B cell (primary cell): ENCODE results near the gene ACP7. TPM values are rescaled to one million over a fixed set of nuclear protein-coding genes. Genes with fewer than 3 reads are reported as not detected.
"Not testable (repeated sequence)": the region's sequence is repeated elsewhere in the genome, so short reads cannot be mapped to it uniquely, and the experiment has no call there.

Experiments
- ATAC-seq: fragments of 200-7000 bp; cut with Tn5 transposase; one replicate; pipeline ENCODE4 v1.10.0; 2021; ENCODE audit warnings: low read depth, mild to moderate bottlenecking, moderate number of reproducible peaks, moderate library complexity
- CTCF ChIA-PET: fragments of 350-600 bp; sonication (Branson Sonifier 250); formaldehyde crosslinking; loops from one replicate; lab custom pipeline; 2021; ENCODE audit warnings: antibody characterized with exemption, inconsistent platforms; lab: Charles Lee
- POLR2A ChIA-PET: fragments of 350-600 bp; sonication (Branson Sonifier 250); formaldehyde crosslinking; loops from one replicate; lab custom pipeline; 2021; ENCODE audit warnings: antibody characterized with exemption; lab: Charles Lee
- DNase-seq: peaks from one replicate; pipeline ENCODE4 v3.0.0; 2013
- H2AFZ ChIP-seq: 2 replicates; pipeline ENCODE4 v1.6.1; 2012; ENCODE audit warnings: mild to moderate bottlenecking, low read depth, low read length; ENCODE audit not compliant: insufficient read depth, poor library complexity, severe bottlenecking
- H3K27ac ChIP-seq, 2 donors: 1 replicate in 1 of 2; 2 replicates in 1 of 2; pipeline ENCODE4 v1.5.1; 2012 to 2013; ENCODE audit warnings: low read length in 2 of 2, mild to moderate bottlenecking in 2 of 2, moderate library complexity in 1 of 2
- H3K27me3 ChIP-seq, 4 experiments: fragments of 200-600 bp in 1 of 4; sonication (generic) in 1 of 4; replicated peaks in 1 of 4; 1 replicate in 2 of 4; 2 replicates in 2 of 4; pipeline versions ENCODE4 v1.6.1 to v1.7.0; 2013 to 2016; ENCODE audit warnings: low read length in 3 of 4, mild to moderate bottlenecking in 2 of 4, mixed read lengths in 1 of 4, moderate library complexity in 1 of 4; ENCODE audit not compliant: insufficient read depth in 4 of 4, control insufficient read depth in 3 of 4; ENCODE audit errors: control extremely low read depth in 1 of 4
- H3K36me3 ChIP-seq, 2 experiments: replicated peaks in 1 of 2; 1 replicate in 1 of 2; 2 replicates in 1 of 2; pipeline versions ENCODE4 v1.6.1 to v1.7.1; 2013; ENCODE audit warnings: low read length in 1 of 2; ENCODE audit not compliant: insufficient read depth in 2 of 2, control insufficient read depth in 1 of 2; ENCODE audit errors: control extremely low read depth in 1 of 2, extremely low read depth in 1 of 2
- H3K4me1 ChIP-seq, 2 donors: fragments of 200-600 bp in 1 of 2; sonication (generic) in 1 of 2; 1 replicate in 1 of 2; 2 replicates in 1 of 2; pipeline versions ENCODE4 v1.5.1 to v1.6.1; 2013 to 2017; ENCODE audit warnings: low read length in 2 of 2; ENCODE audit not compliant: control insufficient read depth in 2 of 2, insufficient read depth in 2 of 2
- H3K4me2 ChIP-seq: replicated peaks from 2 replicates; pipeline ENCODE3; 2012; ENCODE audit warnings: mild to moderate bottlenecking, low read depth, low read length; ENCODE audit not compliant: poor library complexity, severe bottlenecking
- H3K4me3 ChIP-seq, 5 experiments: fragments of 200-600 bp in 1 of 5; sonication (generic) in 1 of 5; 1 replicate in 3 of 5; 2 replicates in 2 of 5; pipeline versions ENCODE4 v1.5.1 to v1.7.0; 2011 to 2016; ENCODE audit warnings: low read length in 4 of 5, mild to moderate bottlenecking in 4 of 5, low read depth in 2 of 5, control low read depth in 1 of 5, moderate library complexity in 1 of 5; ENCODE audit not compliant: insufficient read depth in 1 of 5; ENCODE audit errors: control extremely low read depth in 1 of 5, extremely low read depth in 1 of 5
- H3K79me2 ChIP-seq: fragments of 200-600 bp; sonication (generic); one replicate; pipeline ENCODE4 v1.6.0; 2016; ENCODE audit warnings: low read length; ENCODE audit not compliant: control insufficient read depth, insufficient read depth
- H3K9ac ChIP-seq: fragments of 200-600 bp; sonication (generic); 2 replicates; pipeline ENCODE4 v1.6.1; 2017; ENCODE audit warnings: mild to moderate bottlenecking, low read length, moderate library complexity
- H3K9me3 ChIP-seq, 3 donors: one replicate each; pipeline versions ENCODE4 v1.6.1 to v1.7.1; 2013; ENCODE audit warnings: low read length in 2 of 3; ENCODE audit not compliant: control insufficient read depth in 2 of 3, insufficient read depth in 1 of 3; ENCODE audit errors: control extremely low read depth in 1 of 3
- H4K20me1 ChIP-seq: 2 replicates; pipeline ENCODE4 v1.6.0; 2012; ENCODE audit warnings: mild to moderate bottlenecking, low read length; ENCODE audit not compliant: insufficient read depth, control insufficient read depth, poor library complexity, severe bottlenecking
- H3K27ac Mint-ChIP-seq: one replicate; pipeline ENCODE4 v1.8.0; 2021; ENCODE audit warnings: mixed read lengths
- H3K27me3 Mint-ChIP-seq: one replicate; pipeline ENCODE4 v1.8.0; 2021; ENCODE audit warnings: mixed read lengths
- H3K4me1 Mint-ChIP-seq: one replicate; pipeline ENCODE4 v1.8.0; 2021; ENCODE audit warnings: mixed read lengths
- H3K4me3 Mint-ChIP-seq: one replicate; pipeline ENCODE4 v1.8.0; 2021; ENCODE audit warnings: mixed read lengths
- H3K9me3 Mint-ChIP-seq: one replicate; pipeline ENCODE4 v1.8.0; 2022; ENCODE audit warnings: mixed read lengths; ENCODE audit not compliant: insufficient read depth
- CTCF ChIP-seq: fragments of 200-600 bp; IDR thresholded peaks from one replicate; pipeline ENCODE4 v1.8.0; 2022; ENCODE audit warnings: antibody characterized with exemption, mild to moderate bottlenecking
- EZH2 ChIP-seq: IDR thresholded peaks from 2 replicates; pipeline ENCODE4 v1.6.1; 2012; ENCODE audit warnings: borderline replicate concordance, low read depth, mild to moderate bottlenecking, moderate library complexity, low read length; ENCODE audit not compliant: insufficient read depth, poor library complexity, severe bottlenecking
- WGBS: methylation state at CpG from one replicate; pipeline ENCODE4 v1.1.5; 2013; ENCODE audit warnings: missing lambda C conversion rate; ENCODE audit not compliant: insufficient coverage; 5-methylcytosine and 5-hydroxymethylcytosine counted together
- intact Hi-C: fragments of 100-400 bp; cut with micrococcal nuclease; formaldehyde crosslinking; loops from one replicate; pipeline ENCODE4 v1.10.0; 2022
- polyA plus RNA-seq: library from polyadenylated mRNA; depleted of rRNA; stranded (reverse); fragments of >200 nt; gene quantifications from 2 replicates; pipeline ENCODE4 v1.2.3, GENCODE V29; 2012
- total RNA-seq, 2 donors: library from RNA; stranded (reverse); fragments of 120-200 nt in 1 of 2; gene quantifications; 1 replicate in 1 of 2; 2 replicates in 1 of 2; pipeline versions ENCODE4 v1.2.3 to v1.2.4, GENCODE V29; 2013 to 2022

The ACP7 gene
- total and polyA plus RNA-seq, 2 donors (not counting 1 experiment from before 2014, with no cell fraction given): not detected

- intact Hi-C loops: no loop called here
- Mint-ChIP-seq H3K27me3 (no peaks in the 10 kb centered on the region), H3K4me3 (no peak overlapping the region), H3K4me1 (peaks cover 30% of the 10 kb centered on the region), H3K27ac (no peak overlapping the region), H3K9me3 (no peaks in the 10 kb centered on the region)
- CTCF ChIA-PET: interaction anchor here (0.9 kb wide), 1 partner anchor 20 kb away, joined by 3 read pairs; no protein-coding TSS in a partner anchor
- no peak overlapping the region for H3K9ac ChIP-seq
- H3K4me2 ChIP-seq: no peak overlapping the region
- H3K9me3 ChIP-seq: no peaks in the 10 kb centered on the region
- no peak for ATAC-seq
- no peaks in the 10 kb centered on the region for H3K4me1 ChIP-seq
- peaks cover 51% of the 10 kb centered on the region for H4K20me1 ChIP-seq
- 79% methylated on average over 7 of the region's 11 CpGs for WGBS
- POLR2A ChIA-PET: no interaction called here
- TF ChIP-seq EZH2: no peak
- TF ChIP-seq CTCF: no peak
- no peaks in the 10 kb centered on the region for H3K27me3 ChIP-seq
- no peak overlapping the region for H2AFZ ChIP-seq
- no peak overlapping the region for H3K27ac ChIP-seq
- DNase-seq: no peak
- H3K79me2 ChIP-seq: peaks cover 69% of the 10 kb centered on the region
- H3K36me3 ChIP-seq: no peaks in the 10 kb centered on the region
- H3K4me3 ChIP-seq: no peak overlapping the region
These were observed 57.8 kb downstream of the ACP7 start for GRCh38 chr19:39141929-39142328.

- Mint-ChIP-seq H3K4me3 (no peak overlapping the region), H3K27me3 (no peaks in the 10 kb centered on the region), H3K27ac (no peak overlapping the region), H3K4me1 (peaks cover 32% of the 10 kb centered on the region), H3K9me3 (no peaks in the 10 kb centered on the region)
- Histone ChIP-seq H3K9me3 (no peaks in the 10 kb centered on the region), H2AFZ (no peak overlapping the region), H3K27ac (no peak overlapping the region), H3K36me3 (no peaks in the 10 kb centered on the region), H4K20me1 (peaks cover 52% of the 10 kb centered on the region), H3K9ac (no peak overlapping the region), H3K79me2 (peaks cover 69% of the 10 kb centered on the region), H3K4me2 (no peak overlapping the region), H3K4me1 (no peaks in the 10 kb centered on the region), H3K4me3 (no peak overlapping the region), H3K27me3 (no peaks in the 10 kb centered on the region)
- 82% methylated on average over 4 of the region's 5 CpGs for WGBS
- ChIA-PET CTCF (no interaction called here), POLR2A (no interaction called here)
- intact Hi-C loops: no loop called here
- TF ChIP-seq CTCF (no peak), EZH2 (no peak)
- DNase-seq (no peak), ATAC-seq (no peak)
These were observed 58.5 kb downstream of the ACP7 start for GRCh38 chr19:39142630-39143029.

GRCh38 chr19:39143757-39144289 lies 59.7 kb downstream of the ACP7 start:
- H2AFZ ChIP-seq, H3K36me3 ChIP-seq, H3K4me1 ChIP-seq, H3K9ac ChIP-seq, H3K4me3 ChIP-seq, H3K27me3 Mint-ChIP-seq, ATAC-seq, DNase-seq, H3K4me2 ChIP-seq, H3K4me3 Mint-ChIP-seq, H3K27me3 ChIP-seq, H3K9me3 ChIP-seq, H3K9me3 Mint-ChIP-seq, intact Hi-C loops, H3K27ac Mint-ChIP-seq, H3K27ac ChIP-seq: not testable (repeated sequence)
- CTCF ChIA-PET: interaction anchor here (3.3 kb wide), 1 partner anchor 21 kb away, joined by 7 read pairs; no protein-coding TSS in a partner anchor
- POLR2A ChIA-PET: interaction anchor here (0.7 kb wide), 1 partner anchor 8 kb away, joined by 5 read pairs; no protein-coding TSS in a partner anchor
- peaks cover 47% of the 10 kb centered on the region for H4K20me1 ChIP-seq
- peaks cover 34% of the 10 kb centered on the region for H3K4me1 Mint-ChIP-seq
- 90% methylated on average over 5 of the region's 5 CpGs for WGBS
- peaks cover 68% of the 10 kb centered on the region for H3K79me2 ChIP-seq
